ENCODE measurements around the gene SLMAP.
A peak's percentile ranks its signal among the peaks of the same experiment; 100 is the strongest.

The SLMAP gene

GRCh38 chr3:57755741-57756527, at the start of gene SLMAP:
Gene SLMAP, plus strand, starts transcription at chr3:57756309. Its CDS starts 1,343 bp downstream, at chr3:57757652.
- H3K36me3 Mint-ChIP-seq (ENCODE audit: low read depth): peaks cover 37% of the 10 kb centered on the region
- peaks cover 26% of the 10 kb centered on the region for H3K4me1 Mint-ChIP-seq (ENCODE audit: low read depth)
- peak within 1 kb of the TSS; percentile 97 for H3K4me3 Mint-ChIP-seq
- no peaks in the 10 kb centered on the region for H3K9me3 Mint-ChIP-seq
- peaks cover 10% of the 10 kb centered on the region for H3K27me3 Mint-ChIP-seq (ENCODE audit: low read depth)
- peak; percentile 95 for DNase-seq (ENCODE audit: low spot score)
- H3K27ac Mint-ChIP-seq: peak within 1 kb of the TSS; percentile 96

GRCh38 chr3:57706462-57706861, 49.6 kb upstream of the SLMAP start:
- Mint-ChIP-seq H3K4me1 (ENCODE audit: low read depth) (no peaks in the 10 kb centered on the region), H3K27me3 (ENCODE audit: low read depth) (peaks cover 15% of the 10 kb centered on the region), H3K9me3 (no peaks in the 10 kb centered on the region), H3K36me3 (ENCODE audit: low read depth) (no peaks in the 10 kb centered on the region), H3K27ac (no peak overlapping the region), H3K4me3 (no peak overlapping the region)
- no peak for DNase-seq (ENCODE audit: low spot score)

- no peak overlapping the region for H3K27ac Mint-ChIP-seq
These were observed 47.1 kb upstream of the SLMAP start for GRCh38 chr3:57709031-57709430.

GRCh38 chr3:57709559-57709958, 46.5 kb upstream of the SLMAP start:
- Mint-ChIP-seq H3K4me1 (ENCODE audit: low read depth) (no peaks in the 10 kb centered on the region), H3K36me3 (ENCODE audit: low read depth) (no peaks in the 10 kb centered on the region), H3K9me3 (no peaks in the 10 kb centered on the region), H3K4me3 (no peak overlapping the region), H3K27ac (no peak overlapping the region), H3K27me3 (ENCODE audit: low read depth) (peaks cover 12% of the 10 kb centered on the region)
- DNase-seq (ENCODE audit: low spot score): no peak

More at GRCh38 chr3:57709031-57709430, 47.1 kb upstream of the SLMAP start:
- DNase-seq (ENCODE audit: low spot score): no peak
- H3K4me1 Mint-ChIP-seq (ENCODE audit: low read depth): no peaks in the 10 kb centered on the region
- H3K4me3 Mint-ChIP-seq: no peak overlapping the region
- no peaks in the 10 kb centered on the region for H3K9me3 Mint-ChIP-seq
- H3K36me3 Mint-ChIP-seq (ENCODE audit: low read depth): no peaks in the 10 kb centered on the region
- H3K27me3 Mint-ChIP-seq (ENCODE audit: low read depth): peaks cover 12% of the 10 kb centered on the region

GRCh38 chr3:57715686-57716085, 40.4 kb upstream of the SLMAP start:
- Mint-ChIP-seq H3K4me3 (no peak overlapping the region), H3K36me3 (ENCODE audit: low read depth) (no peaks in the 10 kb centered on the region), H3K9me3 (no peaks in the 10 kb centered on the region), H3K27ac (no peak overlapping the region), H3K27me3 (ENCODE audit: low read depth) (peaks cover under 1% of the 10 kb centered on the region), H3K4me1 (ENCODE audit: low read depth) (no peaks in the 10 kb centered on the region)
- no peak for DNase-seq (ENCODE audit: low spot score)

GRCh38 chr3:57717205-57717868, 38.8 kb upstream of the SLMAP start:
- DNase-seq (ENCODE audit: low spot score): no peak
- no peaks in the 10 kb centered on the region for H3K36me3 Mint-ChIP-seq (ENCODE audit: low read depth)
- no peaks in the 10 kb centered on the region for H3K9me3 Mint-ChIP-seq
- H3K27me3 Mint-ChIP-seq (ENCODE audit: low read depth): peaks cover 4% of the 10 kb centered on the region
- H3K4me1 Mint-ChIP-seq (ENCODE audit: low read depth): no peaks in the 10 kb centered on the region
- no peak overlapping the region for H3K4me3 Mint-ChIP-seq
- H3K27ac Mint-ChIP-seq: no peak overlapping the region

- DNase-seq (ENCODE audit: low spot score): no peak
- peaks cover 7% of the 10 kb centered on the region for H3K27me3 Mint-ChIP-seq (ENCODE audit: low read depth)
- no peak overlapping the region for H3K27ac Mint-ChIP-seq
- H3K4me3 Mint-ChIP-seq: no peak overlapping the region
- no peaks in the 10 kb centered on the region for H3K4me1 Mint-ChIP-seq (ENCODE audit: low read depth)
- H3K36me3 Mint-ChIP-seq (ENCODE audit: low read depth): no peaks in the 10 kb centered on the region
- no peaks in the 10 kb centered on the region for H3K9me3 Mint-ChIP-seq
These were observed 38.0 kb upstream of the SLMAP start for GRCh38 chr3:57718118-57718517.

- DNase-seq (ENCODE audit: low spot score): no peak
- no peaks in the 10 kb centered on the region for H3K4me1 Mint-ChIP-seq (ENCODE audit: low read depth)
- H3K36me3 Mint-ChIP-seq (ENCODE audit: low read depth): no peaks in the 10 kb centered on the region
- H3K4me3 Mint-ChIP-seq: no peak overlapping the region
- H3K9me3 Mint-ChIP-seq: no peaks in the 10 kb centered on the region
- peaks cover 12% of the 10 kb centered on the region for H3K27me3 Mint-ChIP-seq (ENCODE audit: low read depth)
- H3K27ac Mint-ChIP-seq: no peak overlapping the region
These were observed 29.7 kb upstream of the SLMAP start for GRCh38 chr3:57726397-57726796.

GRCh38 chr3:57727106-57727505, 29.0 kb upstream of the SLMAP start:
- no peaks in the 10 kb centered on the region for H3K36me3 Mint-ChIP-seq (ENCODE audit: low read depth)
- DNase-seq (ENCODE audit: low spot score): no peak
- no peak overlapping the region for H3K27ac Mint-ChIP-seq
- no peaks in the 10 kb centered on the region for H3K9me3 Mint-ChIP-seq
- no peak overlapping the region for H3K4me3 Mint-ChIP-seq
- H3K4me1 Mint-ChIP-seq (ENCODE audit: low read depth): no peaks in the 10 kb centered on the region
- peaks cover 15% of the 10 kb centered on the region for H3K27me3 Mint-ChIP-seq (ENCODE audit: low read depth)

- H3K27ac Mint-ChIP-seq: no peak overlapping the region
- no peaks in the 10 kb centered on the region for H3K36me3 Mint-ChIP-seq (ENCODE audit: low read depth)
- peaks cover 10% of the 10 kb centered on the region for H3K27me3 Mint-ChIP-seq (ENCODE audit: low read depth)
- H3K4me3 Mint-ChIP-seq: no peak overlapping the region
- no peaks in the 10 kb centered on the region for H3K9me3 Mint-ChIP-seq
- DNase-seq (ENCODE audit: low spot score): no peak
- no peaks in the 10 kb centered on the region for H3K4me1 Mint-ChIP-seq (ENCODE audit: low read depth)
These were observed 26.6 kb upstream of the SLMAP start for GRCh38 chr3:57729334-57730045.

GRCh38 chr3:57730682-57731081, 25.4 kb upstream of the SLMAP start:
- Mint-ChIP-seq H3K36me3 (ENCODE audit: low read depth) (no peaks in the 10 kb centered on the region), H3K4me3 (no peak overlapping the region), H3K27me3 (ENCODE audit: low read depth) (peaks cover 10% of the 10 kb centered on the region), H3K4me1 (ENCODE audit: low read depth) (no peaks in the 10 kb centered on the region), H3K27ac (no peak overlapping the region), H3K9me3 (no peaks in the 10 kb centered on the region)
- no peak for DNase-seq (ENCODE audit: low spot score)

GRCh38 chr3:57731311-57731710, 24.8 kb upstream of the SLMAP start:
- H3K27me3 Mint-ChIP-seq (ENCODE audit: low read depth): peaks cover 10% of the 10 kb centered on the region
- no peaks in the 10 kb centered on the region for H3K36me3 Mint-ChIP-seq (ENCODE audit: low read depth)
- no peaks in the 10 kb centered on the region for H3K4me1 Mint-ChIP-seq (ENCODE audit: low read depth)
- no peak for DNase-seq (ENCODE audit: low spot score)
- H3K27ac Mint-ChIP-seq: no peak overlapping the region
- H3K4me3 Mint-ChIP-seq: no peak overlapping the region
- H3K9me3 Mint-ChIP-seq: no peaks in the 10 kb centered on the region

- H3K27ac Mint-ChIP-seq: no peak overlapping the region
- no peak for DNase-seq (ENCODE audit: low spot score)
- H3K27me3 Mint-ChIP-seq (ENCODE audit: low read depth): peaks cover 10% of the 10 kb centered on the region
- H3K9me3 Mint-ChIP-seq: no peaks in the 10 kb centered on the region
- no peak overlapping the region for H3K4me3 Mint-ChIP-seq
- H3K4me1 Mint-ChIP-seq (ENCODE audit: low read depth): no peaks in the 10 kb centered on the region
- no peaks in the 10 kb centered on the region for H3K36me3 Mint-ChIP-seq (ENCODE audit: low read depth)
These were observed 22.3 kb upstream of the SLMAP start for GRCh38 chr3:57733790-57734189.

GRCh38 chr3:57735405-57735804, 20.7 kb upstream of the SLMAP start:
- no peak overlapping the region for H3K4me3 Mint-ChIP-seq
- H3K36me3 Mint-ChIP-seq (ENCODE audit: low read depth): no peaks in the 10 kb centered on the region
- no peak for DNase-seq (ENCODE audit: low spot score)
- H3K4me1 Mint-ChIP-seq (ENCODE audit: low read depth): no peaks in the 10 kb centered on the region
- no peaks in the 10 kb centered on the region for H3K9me3 Mint-ChIP-seq
- H3K27me3 Mint-ChIP-seq (ENCODE audit: low read depth): peaks cover 6% of the 10 kb centered on the region
- H3K27ac Mint-ChIP-seq: no peak overlapping the region
